Thyroid gland (tissue), 4 donors: ENCODE measurements around the gene SH3BGR. TPM values are rescaled to one million over a fixed set of nuclear protein-coding genes. Genes with fewer than 3 reads are reported as not detected.

Experiments used
- DNase-seq, 2 donors: peaks; one replicate each; pipeline ENCODE4 v3.0.0-alpha.2; 2019
- H3K27ac ChIP-seq, 3 donors: fragments of 200-600 bp; sonication (generic); 1 replicate in 2 of 3; 2 replicates in 1 of 3; pipeline ENCODE4 v1.5.1; 2016 to 2019; ENCODE audit warnings: mild to moderate bottlenecking in 1 of 3, moderate library complexity in 1 of 3
- H3K27me3 ChIP-seq: fragments of 200-600 bp; sonication (generic); one replicate; pipeline ENCODE4 v1.5.1; 2019
- H3K36me3 ChIP-seq, 2 donors: fragments of 200-600 bp; sonication (generic); one replicate each; pipeline ENCODE4 v1.5.1; 2016 to 2019
- H3K4me1 ChIP-seq, 2 donors: fragments of 200-600 bp; sonication (generic); one replicate each; pipeline ENCODE4 v1.5.1; 2017 to 2019
- H3K4me3 ChIP-seq, 3 donors: fragments of 200-600 bp; sonication (generic); replicated peaks in 1 of 3; 1 replicate in 2 of 3; 2 replicates in 1 of 3; pipeline ENCODE4 v1.5.1; 2016; ENCODE audit warnings: mild to moderate bottlenecking in 1 of 3
- H3K9me3 ChIP-seq: fragments of 200-600 bp; sonication (generic); one replicate; pipeline ENCODE4 v1.5.1; 2017
- POLR2A ChIP-seq, 2 donors: fragments of 450-650 bp; IDR thresholded peaks; one replicate each; pipeline ENCODE4 v1.6.1; 2017; ENCODE audit warnings: antibody characterized with exemption in 2 of 2, mild to moderate bottlenecking in 2 of 2, moderate library complexity in 1 of 2
- WGBS, 2 donors: methylation state at CpG; one replicate each; pipeline ENCODE4 v1.1.5; 2017; 5-methylcytosine and 5-hydroxymethylcytosine counted together
- intact Hi-C: fragments of 100-400 bp; cut with DNase I; formaldehyde crosslinking; loops from one replicate; pipeline ENCODE4 v1.15.1; 2023
- total RNA-seq, 4 donors: library from RNA; depleted of rRNA; stranded (reverse); fragments of >200 nt; gene quantifications; one replicate each; pipeline ENCODE4 v1.2.3, GENCODE V29; 2016
- TF ChIP-seq, protein P1 (sequence below), 6 experiments: fragments of 200-600 bp in 3 of 6; fragments of 450-650 bp in 3 of 6; sonication (generic) in 3 of 6; IDR thresholded peaks; one replicate each; pipeline ENCODE4 v1.5.1; 2016 to 2019; ENCODE audit warnings: antibody characterized with exemption in 6 of 6, mild to moderate bottlenecking in 2 of 6, inconsistent platforms in 1 of 6, moderate library complexity in 1 of 6

SH3BGR gene
- total RNA-seq, 4 donors from 2014 or later, result 4.6 to 9.7 (median 7.4) TPM

DNA sequence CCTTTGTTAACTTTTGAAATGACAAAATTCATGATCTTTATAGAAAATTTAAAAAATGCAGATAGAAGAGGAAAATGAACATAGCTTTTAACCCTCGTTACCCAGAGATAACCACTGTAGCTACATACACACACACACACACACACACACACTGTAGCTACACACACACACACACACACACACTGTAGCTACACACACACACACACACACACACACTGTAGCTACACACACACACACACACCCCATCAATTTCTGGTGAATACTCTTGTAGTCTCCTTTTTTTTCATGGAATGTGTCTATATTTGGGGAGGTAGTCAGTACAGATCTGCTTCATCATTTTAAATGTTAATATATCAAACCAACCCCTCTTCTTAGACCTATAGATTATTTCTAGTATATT lies 58.5 kb downstream of the SH3BGR start:
- Histone ChIP-seq H3K4me3 (no peak overlapping the region), H3K27ac (no peak overlapping the region), H3K4me1 (no peaks in the 10 kb centered on the region), H3K36me3 (no peaks in the 10 kb centered on the region), H3K27me3 (no peaks in the 10 kb centered on the region), H3K9me3 (no peaks in the 10 kb centered on the region)
- DNase-seq, result no peak
- 89 to 94% methylated on average over 1 of the region's 1 CpG for WGBS, 2 donors
- TF ChIP-seq, protein P1, sequence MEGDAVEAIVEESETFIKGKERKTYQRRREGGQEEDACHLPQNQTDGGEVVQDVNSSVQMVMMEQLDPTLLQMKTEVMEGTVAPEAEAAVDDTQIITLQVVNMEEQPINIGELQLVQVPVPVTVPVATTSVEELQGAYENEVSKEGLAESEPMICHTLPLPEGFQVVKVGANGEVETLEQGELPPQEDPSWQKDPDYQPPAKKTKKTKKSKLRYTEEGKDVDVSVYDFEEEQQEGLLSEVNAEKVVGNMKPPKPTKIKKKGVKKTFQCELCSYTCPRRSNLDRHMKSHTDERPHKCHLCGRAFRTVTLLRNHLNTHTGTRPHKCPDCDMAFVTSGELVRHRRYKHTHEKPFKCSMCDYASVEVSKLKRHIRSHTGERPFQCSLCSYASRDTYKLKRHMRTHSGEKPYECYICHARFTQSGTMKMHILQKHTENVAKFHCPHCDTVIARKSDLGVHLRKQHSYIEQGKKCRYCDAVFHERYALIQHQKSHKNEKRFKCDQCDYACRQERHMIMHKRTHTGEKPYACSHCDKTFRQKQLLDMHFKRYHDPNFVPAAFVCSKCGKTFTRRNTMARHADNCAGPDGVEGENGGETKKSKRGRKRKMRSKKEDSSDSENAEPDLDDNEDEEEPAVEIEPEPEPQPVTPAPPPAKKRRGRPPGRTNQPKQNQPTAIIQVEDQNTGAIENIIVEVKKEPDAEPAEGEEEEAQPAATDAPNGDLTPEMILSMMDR (IDR thresholded peaks at IDR 0.05), result no peak
- TF ChIP-seq POLR2A (IDR thresholded peaks at IDR 0.05), result no peak
- intact Hi-C loops, result no loop called here

DNA sequence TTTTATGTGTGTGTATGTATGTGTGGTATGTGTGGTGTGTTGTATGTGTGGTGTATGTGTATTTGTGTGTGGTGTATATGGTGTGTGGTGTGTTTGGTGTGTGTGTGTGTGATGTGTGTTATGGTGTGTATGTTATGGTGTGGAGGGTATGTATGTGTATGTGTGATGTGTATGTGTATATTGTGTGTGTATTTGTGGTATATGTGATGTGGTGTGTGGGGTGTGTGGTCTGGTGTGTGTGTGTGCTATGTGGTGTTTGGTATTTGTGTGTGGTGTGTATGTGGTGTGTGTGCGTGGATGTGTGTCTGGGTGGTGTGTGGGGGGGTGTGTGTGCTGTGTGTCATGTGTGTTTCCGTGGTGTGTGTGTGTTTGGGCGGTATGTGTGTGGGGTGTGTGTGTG lies 59.3 kb downstream of the SH3BGR start:
- TF ChIP-seq POLR2A (IDR thresholded peaks at IDR 0.05), result no peak
- TF ChIP-seq, protein P1 (IDR thresholded peaks at IDR 0.05), result no peak
- Histone ChIP-seq H3K27ac (no peak overlapping the region), H3K4me3 (no peak overlapping the region), H3K27me3 (no peaks in the 10 kb centered on the region), H3K9me3 (no peaks in the 10 kb centered on the region), H3K36me3 (no peaks in the 10 kb centered on the region), H3K4me1 (no peaks in the 10 kb centered on the region)
- DNase-seq, result no peak
- intact Hi-C loops, result no loop called here
- WGBS, 2 donors, result 93 to 97% methylated on average over 3 of the region's 3 CpGs

DNA sequence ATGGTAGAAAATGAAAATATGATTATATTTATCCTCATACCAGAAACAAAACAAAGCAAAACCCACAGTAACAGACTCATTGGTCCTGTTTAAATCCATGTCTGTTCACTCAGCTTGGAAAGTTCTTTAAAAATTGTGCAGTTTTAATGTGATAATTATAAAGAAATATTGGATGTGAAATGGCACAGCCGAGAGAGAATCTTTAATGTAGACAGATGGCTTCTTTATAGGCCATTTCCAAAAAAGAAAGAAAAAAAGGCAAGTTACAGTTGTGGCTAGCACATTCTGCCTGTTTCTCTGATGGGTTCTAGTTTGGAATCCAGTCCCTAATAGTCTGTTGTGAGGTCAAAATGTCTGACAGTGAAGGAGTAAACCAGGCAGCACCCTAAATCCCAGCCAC lies 62.0 kb downstream of the SH3BGR start:
- H3K9me3 ChIP-seq, result no peaks in the 10 kb centered on the region
- TF ChIP-seq POLR2A (IDR thresholded peaks at IDR 0.05), result no peak
- TF ChIP-seq, protein P1 (IDR thresholded peaks at IDR 0.05), result no peak
- no peak overlapping the region for H3K27ac ChIP-seq
- no peak for DNase-seq
- H3K27me3 ChIP-seq, result no peaks in the 10 kb centered on the region
- peaks cover 4 to 5% of the 10 kb centered on the region in 2 donors for H3K4me1 ChIP-seq
- H3K36me3 ChIP-seq, result no peaks in the 10 kb centered on the region
- intact Hi-C loops, result no loop called here
- WGBS, 2 donors, result 88 to 91% methylated on average over 1 of the region's 1 CpG
- H3K4me3 ChIP-seq, result no peak overlapping the region

DNA sequence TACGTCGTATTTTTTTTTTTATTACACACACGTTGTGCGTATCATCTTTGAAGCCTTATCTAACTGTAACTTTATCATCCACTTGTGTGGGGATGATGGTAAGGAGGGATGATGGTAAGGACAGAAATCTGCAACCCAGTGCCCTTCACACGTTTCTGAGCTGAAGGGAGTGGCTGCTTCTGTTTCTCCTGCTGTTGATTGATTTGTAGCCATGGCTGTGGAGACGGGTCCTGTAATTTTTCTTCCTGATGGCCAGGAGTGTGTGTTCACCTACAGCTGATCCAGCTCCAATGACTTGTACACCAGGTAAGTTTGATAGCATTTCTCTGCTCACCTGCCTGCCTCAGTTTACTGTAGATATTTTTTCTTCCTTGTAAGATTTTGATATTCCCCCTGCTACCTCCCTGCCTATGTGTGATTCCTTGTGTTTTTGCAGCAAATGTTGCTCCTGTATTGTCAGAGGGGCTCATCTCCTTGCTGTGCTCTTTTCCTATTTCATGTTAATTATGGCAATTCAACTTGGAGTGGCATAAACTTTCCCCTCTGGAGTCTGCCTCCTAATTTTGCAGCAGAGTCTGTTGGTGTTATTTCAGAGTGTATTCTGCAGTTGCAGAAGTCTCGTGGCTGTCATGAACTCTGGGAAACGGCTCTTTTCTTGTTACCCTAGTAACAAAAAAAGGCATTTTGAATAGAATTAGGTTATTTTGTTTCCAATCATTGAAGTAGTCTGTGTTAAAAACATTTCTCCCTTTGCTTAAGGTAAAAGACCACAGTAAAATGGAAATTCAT lies 64.1 kb downstream of the SH3BGR start:
- H3K36me3 ChIP-seq, result no peaks in the 10 kb centered on the region
- intact Hi-C loops, result no loop called here
- WGBS, 2 donors, result 74 to 80% methylated on average over 8 of the region's 8 CpGs

More for the DNA sequence above, 64.1 kb downstream of the SH3BGR start:
- Histone ChIP-seq H3K4me3 (no peak overlapping the region), H3K27me3 (no peaks in the 10 kb centered on the region), H3K27ac (no peak overlapping the region), H3K4me1 (peaks cover 9 to 16% of the 10 kb centered on the region in 2 donors), H3K9me3 (no peaks in the 10 kb centered on the region)
- TF ChIP-seq, protein P1 (IDR thresholded peaks at IDR 0.05), result no peak
- no peak for TF ChIP-seq POLR2A (IDR thresholded peaks at IDR 0.05)
- no peak for DNase-seq
